Measurements from ENCODE around the gene SPDYC.
"Not testable (repeated sequence)": the region's sequence is repeated elsewhere in the genome, so short reads cannot be mapped to it uniquely, and the experiment has no call there.

Gene SPDYC

DNA sequence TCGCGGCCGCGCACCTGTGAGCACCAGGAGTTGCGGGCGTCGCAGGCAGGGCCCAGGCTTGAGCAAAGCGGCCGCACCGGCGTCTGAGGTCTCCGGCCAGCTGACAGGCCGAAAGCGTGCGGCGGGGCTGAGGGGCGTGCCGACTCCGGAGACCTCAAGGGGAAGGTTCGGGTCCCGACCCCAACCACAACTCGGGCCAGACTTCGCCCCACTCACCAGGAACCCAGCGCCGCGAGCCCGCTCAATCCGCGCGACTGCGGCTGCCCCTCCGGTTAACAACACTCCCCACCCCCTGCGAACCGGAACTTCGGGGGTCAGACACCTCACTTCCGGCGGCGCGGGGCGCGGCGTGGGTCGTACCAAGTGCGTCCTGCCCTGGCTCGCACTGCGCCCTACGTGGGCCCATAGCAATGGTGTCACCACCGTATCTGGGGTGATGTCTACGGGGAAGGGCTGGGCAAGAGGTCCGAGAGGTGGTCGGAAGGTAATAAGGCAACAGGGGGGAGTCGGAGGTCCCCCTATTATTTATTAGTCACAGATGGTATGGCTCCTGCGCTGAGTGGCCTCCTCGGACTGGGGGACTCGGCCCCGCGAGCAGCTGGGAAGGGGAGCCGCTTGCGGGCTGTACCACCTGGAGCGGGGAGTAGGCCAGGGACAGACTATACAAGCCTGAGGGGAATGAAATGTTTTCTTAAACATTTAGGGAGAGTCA lies 35.6 kb upstream of the SPDYC start, which contains the start of gene SYVN1:
Gene SYVN1, minus strand, starts transcription at position 280 of the 712 bp plus-strand sequence. CDS start 918 bp downstream, outside the sequence.
- in situ Hi-C loops (cut with MboI; ENCODE audit: low sequenced_read_pairs), result no loop called here

DNA sequence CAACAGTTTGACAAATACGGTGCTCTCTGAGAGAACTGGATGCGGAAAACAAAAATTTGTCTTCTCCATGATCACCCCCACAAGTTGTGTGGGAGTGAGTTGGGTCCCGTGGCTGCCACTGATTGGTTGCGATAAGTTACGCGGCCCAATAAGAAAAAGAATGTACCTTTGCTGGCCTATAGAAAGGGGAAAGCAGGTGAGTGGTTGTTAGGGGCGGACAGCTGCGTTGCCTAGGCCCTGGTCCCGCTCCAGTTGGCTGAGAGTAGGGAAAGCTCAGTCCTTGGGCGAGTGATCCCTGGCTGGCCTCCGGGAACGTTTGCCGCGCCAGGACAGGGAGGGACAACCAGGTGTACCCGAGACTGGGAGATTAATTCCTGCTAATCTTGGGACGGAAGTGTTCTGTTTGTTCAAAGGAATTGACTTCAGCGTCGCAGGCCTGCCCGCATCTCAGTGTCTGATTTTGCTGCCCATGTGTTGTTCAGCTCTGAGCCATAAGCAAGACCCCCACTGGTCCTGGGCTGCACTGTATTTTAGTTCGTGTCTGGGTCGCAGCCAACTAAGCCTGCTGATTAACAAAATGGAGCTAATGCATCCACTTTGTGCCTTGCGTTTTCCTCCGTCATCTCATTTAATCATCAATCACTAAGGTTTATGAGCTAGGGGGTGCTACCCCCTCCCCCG lies 34.9 kb upstream of the SPDYC start:
- in situ Hi-C loops (cut with MboI; ENCODE audit: low sequenced_read_pairs), result no loop called here

DNA sequence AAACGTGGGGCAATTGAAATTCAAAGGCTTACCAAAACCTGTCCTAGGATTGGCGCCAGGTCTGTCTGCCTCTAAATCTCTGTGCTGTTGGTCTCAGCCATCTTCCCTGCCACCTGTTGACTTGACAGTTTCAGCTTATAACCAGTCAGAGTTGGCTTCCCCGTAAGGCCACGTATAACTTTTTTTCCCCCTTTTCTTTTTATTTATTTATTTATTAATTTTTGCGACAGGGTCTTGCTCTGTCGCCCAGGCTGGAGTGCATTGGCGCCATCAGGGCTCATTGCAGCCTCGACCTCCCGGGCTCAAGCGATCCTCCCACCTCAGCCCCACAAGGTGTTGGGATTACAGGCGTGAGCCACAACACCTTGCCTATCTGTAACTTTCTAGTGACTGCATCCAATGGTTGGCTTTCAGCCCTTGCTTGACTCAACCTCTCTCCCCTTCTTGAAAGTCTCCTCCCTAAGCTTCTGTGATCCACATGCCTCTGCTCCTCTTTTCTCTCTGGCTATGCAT lies 34.3 kb upstream of the SPDYC start:
- in situ Hi-C loops (cut with MboI; ENCODE audit: low sequenced_read_pairs), result no loop called here

DNA sequence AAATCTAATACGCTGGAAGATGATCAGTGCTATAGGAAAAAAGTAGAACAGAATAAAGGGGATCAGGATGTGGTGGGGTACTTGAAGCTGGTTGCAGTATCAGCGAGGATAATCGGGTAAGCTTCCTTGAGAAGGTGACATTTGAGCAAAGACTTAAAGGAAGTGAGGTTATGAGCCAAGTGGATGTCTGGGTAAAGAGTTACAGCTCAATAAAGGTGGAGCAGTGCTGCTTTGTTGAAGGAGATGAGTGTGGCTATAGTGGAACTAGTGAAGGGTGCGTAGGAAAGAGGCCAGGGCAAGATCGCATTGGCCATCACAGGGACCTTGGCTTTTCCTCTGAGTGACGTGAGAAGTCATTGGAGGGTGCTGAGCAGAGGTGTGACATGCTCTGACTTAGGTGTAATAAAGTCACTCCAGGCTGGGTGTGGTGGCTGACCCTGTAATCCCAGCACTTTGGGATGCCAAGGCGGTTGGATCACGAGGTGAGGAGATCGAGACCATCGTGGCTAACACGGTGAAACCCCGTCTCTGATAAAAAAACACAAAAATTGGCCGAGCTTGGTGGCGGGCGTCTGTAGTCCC lies 33.4 kb upstream of the SPDYC start:
- in situ Hi-C loops (cut with MboI; ENCODE audit: low sequenced_read_pairs), result no loop called here

DNA sequence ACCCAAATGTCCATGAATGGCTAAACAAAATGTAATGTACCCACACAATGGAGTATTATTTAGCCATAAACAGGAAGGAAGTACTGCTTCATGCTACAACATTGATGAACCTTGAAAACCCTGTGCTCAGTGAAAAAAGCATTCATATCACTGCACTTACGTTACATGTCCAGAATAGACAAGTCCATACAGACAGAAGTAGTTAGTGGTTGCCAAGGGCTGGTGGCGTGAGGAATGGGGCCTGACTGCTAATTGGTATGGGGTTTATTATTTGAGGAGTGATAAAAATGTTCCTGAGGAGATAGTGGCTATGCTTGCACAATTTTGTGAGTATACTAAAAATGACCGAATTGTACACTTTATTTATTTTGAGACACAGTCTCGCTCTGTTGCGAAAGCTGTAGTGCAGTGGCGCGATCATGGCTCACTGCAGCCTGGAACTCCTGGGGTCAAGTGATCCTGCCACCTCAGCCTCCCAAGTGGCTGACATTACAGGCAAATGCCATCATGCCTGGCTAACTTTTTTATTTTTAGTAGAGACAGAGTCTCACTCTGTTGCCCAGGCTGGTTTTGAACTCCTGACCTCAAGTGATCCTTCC lies 28.0 kb upstream of the SPDYC start:
- in situ Hi-C loops (cut with MboI; ENCODE audit: low sequenced_read_pairs), result no loop called here

DNA sequence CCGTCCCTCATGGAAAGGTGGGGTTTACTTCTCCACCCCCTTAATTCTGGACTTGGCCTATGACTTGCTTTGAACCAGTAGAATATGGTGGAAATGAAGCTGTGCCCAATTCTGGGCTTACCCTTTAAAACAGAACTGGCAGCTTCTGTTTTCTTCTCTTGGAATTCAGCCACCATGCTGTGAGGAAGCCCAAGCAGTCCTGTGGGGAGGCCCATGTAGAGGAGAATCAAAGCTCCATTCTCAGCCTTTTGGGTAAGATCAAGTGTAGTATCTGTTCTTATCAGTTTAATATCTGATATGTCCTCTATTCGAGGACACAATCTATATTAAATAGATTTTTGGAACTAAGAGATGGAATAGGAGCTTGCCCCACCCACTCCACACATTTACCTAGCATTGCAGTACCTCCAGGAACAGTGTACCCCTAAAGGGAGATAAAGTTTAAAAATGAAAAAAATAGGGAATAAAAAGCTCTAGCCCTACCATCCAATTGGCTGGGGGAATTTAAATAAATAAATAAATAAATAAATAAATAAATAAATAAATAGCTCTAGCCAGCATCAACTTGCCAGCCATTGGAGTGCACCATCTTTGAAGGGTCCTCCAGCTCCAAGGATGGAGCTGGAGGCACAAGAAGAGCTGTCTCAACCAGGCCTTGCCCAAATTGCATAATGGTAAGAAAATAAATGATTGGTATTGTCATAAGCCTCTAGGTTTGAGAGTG lies 22.5 kb upstream of the SPDYC start:
- in situ Hi-C loops (cut with MboI; ENCODE audit: low sequenced_read_pairs), result no loop called here

DNA sequence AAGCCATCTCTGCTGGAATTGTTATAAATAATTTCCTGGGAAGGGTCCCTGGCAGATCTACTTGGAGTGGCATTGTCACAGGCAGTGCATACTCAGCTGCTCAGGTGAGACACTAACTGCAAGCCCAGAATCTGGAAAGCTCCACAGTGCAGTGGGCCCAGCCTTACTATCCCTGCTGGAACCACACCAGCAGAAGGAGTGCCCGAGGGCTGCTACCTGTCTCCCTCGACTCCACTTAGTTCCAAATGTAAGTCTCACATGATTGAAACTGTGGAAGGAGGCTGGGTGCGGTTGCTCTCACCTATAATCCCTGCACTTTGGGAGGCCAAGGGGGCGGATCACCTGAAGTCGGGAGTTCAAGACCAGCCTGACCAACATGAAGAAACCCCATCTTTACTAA lies 21.4 kb upstream of the SPDYC start:
- in situ Hi-C loops (cut with MboI; ENCODE audit: low sequenced_read_pairs), result no loop called here

DNA sequence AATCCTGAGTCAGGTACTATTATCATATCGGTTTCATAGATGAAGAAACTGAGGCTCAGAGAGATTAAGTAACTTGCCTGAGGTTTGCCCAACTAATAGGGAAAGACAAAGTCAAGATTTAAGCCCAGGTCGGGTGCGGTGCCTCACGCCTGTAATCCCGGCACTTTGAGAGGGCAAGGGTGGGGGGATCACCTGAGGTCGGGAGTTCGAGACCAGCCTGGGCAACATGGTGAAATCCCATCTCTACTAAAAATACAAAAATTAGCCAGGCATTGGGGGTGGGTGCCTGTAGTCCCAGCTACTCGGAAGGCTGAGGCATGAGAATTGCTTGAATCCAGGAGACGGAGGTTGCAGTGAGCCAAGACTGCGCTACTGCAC lies 19.9 kb upstream of the SPDYC start:
- in situ Hi-C loops (cut with MboI; ENCODE audit: low sequenced_read_pairs), result not testable (repeated sequence)

DNA sequence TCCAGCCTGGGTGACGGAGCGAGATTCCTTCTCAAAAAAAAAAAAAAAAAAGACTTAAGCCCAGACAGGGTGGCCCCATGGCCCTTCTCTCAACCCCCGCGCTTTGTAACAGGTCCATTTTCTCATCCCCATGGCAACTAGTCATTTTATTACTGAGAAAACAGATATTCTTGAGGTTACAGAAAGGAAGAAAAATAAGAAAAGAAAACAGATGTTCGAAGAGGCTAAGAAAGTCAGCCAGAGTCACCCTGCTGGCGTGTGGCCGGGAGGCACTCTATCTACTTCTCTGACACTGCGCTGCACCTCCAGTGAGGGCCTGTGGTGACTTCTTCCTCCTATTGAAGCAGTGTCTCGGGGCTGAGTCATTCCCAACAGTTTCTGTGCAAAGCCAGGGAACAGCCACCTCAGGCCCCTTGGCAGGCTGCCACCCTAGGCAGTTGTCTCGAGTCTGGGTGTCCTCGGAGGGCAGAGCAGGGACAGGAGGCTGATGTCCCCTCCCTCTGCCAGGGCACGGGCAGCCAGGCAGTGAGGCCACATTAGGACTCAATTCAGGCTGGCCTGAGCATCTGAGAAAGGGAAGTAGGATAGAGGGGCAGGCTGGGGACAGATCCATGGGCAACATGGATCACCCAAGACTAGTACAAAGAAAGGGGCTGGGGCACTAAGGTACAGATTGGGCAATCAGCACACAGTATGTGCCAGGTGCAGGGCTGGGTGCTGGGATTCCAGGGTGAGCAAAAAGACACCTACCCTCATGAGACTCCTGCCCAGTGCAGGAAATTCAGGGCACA lies 19.3 kb upstream of the SPDYC start:
- in situ Hi-C loops (cut with MboI; ENCODE audit: low sequenced_read_pairs), result no loop called here

DNA sequence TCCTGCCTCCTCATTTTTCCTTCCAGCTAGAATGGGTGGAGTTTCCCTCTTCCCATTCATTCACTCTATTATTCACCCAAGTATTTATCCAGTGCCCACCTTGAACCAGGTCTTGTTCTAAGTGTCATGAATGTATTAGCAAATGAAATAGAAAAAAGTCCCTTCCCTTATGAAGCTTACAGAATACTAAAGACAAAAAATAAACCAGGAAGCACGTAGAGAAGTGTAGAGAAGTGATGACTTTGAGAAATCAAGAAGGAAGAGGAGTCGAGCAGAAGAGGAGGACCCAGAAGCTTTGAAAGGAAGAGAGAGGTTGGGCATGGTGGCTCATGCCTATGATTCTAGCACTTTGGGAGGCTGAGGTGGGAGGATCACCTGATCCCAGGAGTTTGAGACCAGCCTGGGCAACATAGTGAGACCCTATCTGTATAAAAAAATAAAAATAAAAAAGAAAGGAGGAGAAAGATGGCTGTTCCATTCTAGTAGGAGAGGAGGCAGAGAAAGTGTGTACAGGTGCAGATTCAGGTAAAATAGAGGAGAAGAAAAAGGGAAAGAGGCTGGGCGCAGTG lies 18.6 kb upstream of the SPDYC start:
- in situ Hi-C loops (cut with MboI; ENCODE audit: low sequenced_read_pairs), result no loop called here

DNA sequence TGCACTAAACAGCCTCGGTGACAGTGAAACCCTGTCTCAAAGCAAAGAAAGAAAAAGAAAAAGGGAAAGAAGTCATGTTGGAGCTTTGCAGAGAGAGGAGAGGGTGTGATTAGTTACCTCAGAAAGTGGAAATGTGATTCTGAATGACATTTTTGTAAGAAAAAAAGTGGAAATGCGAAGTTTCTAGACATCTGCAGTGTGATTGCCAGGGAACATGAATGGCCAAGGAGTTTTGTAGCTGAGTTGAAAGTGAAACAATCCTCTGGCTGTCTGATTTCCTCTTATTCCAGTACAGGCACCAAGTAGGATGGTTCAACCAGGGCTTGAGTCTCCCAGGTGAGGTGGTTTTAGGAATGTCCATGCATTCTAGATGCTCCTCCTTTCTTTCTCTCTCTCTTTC lies 17.9 kb upstream of the SPDYC start:
- in situ Hi-C loops (cut with MboI; ENCODE audit: low sequenced_read_pairs), result no loop called here

DNA sequence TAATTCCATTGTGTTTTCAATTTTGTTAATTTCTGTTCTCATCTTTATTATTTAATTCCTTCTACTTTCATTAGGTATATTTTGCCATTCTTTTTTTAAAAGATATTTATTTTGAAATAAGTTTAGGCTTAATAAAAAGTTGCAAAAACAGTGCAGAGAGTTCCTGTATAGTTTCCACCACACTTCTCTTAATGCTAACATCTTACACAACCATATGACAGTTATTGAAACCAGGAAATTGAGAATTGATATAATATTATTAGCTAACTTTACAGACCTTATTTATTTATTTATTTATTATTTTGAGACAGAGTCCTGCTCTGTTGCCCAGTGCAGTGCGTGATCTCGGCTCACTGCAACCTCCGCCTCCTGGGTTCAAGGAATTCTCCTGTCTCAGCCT lies 13.8 kb upstream of the SPDYC start:
- in situ Hi-C loops (cut with MboI; ENCODE audit: low sequenced_read_pairs), result no loop called here

DNA sequence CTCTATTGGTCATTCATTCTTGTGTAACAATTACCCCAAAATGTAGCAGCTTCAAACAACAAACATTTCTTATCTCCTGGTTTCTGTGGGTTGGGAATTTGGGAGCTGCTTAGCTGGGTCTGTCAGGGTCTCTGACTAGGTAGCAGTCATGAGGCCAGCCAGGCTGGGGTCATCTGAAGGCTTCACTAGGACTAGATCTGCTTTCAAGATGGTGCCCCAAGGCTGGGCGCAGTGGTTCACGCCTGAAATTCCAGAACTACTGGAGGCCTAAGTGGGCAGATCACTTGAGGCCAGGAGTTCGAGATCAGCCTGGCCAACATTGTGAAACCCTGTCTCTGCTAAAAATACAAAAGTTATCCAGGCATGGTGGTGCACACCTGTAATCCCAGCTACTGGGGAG lies 13.1 kb upstream of the SPDYC start:
- in situ Hi-C loops (cut with MboI; ENCODE audit: low sequenced_read_pairs), result no loop called here

DNA sequence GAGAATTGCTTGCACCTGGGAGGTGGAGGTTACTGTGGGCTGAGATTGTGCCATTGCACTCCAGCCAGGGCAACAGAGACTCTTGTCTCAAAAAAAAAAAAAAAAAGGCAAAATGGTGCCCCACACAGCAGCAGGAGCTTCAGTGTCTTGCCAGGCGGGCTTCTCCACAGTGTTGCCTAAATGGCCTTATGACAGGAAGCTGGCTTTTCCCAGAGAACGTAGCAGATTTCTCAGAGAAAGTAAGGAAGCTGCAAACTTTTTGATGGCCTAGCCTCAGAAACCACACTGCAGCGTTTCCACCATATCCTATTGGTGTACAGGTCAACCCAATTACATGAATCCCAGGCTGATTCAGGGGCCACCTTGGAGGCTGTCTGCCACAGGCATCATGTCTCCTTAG lies 12.7 kb upstream of the SPDYC start:
- in situ Hi-C loops (cut with MboI; ENCODE audit: low sequenced_read_pairs), result no loop called here

DNA sequence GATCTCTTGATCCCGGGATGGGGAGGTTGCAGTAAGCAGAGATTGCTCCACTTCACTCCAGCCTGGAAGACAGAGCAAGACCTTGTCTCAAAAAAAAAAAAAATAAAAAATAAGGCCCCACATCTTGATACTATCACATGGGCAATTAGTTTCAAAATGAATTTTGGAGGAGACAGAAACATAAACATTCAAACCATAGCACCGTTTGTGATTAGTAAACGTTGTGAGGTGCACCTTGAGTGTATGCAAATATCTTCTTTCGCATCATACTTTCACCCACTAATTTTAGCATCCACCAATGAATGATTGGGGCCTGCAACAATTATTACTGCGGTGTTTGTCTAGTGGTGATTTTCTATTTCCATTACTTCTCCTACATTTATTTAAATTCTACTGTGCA lies 11.0 kb upstream of the SPDYC start:
- in situ Hi-C loops (cut with MboI; ENCODE audit: low sequenced_read_pairs), result no loop called here

DNA sequence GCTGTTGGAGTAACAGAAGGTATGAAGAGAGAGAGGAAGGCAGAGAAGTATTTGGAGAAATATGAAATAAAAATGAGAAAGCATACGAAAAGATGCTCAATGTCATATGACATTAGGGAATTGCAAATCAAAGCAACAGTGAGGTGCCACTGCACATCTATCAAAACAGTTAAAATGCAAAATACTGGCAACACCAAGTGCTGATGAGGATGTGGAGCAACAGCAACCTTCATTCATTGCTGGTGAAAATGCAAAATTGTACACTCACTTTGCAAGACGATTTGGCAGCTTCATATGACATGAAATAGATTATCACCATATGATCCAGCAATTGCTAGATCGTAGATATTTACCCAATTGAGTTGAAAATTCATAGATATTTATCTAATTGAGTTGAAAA lies 9.4 kb upstream of the SPDYC start:
- in situ Hi-C loops (cut with MboI; ENCODE audit: low sequenced_read_pairs), result no loop called here

DNA sequence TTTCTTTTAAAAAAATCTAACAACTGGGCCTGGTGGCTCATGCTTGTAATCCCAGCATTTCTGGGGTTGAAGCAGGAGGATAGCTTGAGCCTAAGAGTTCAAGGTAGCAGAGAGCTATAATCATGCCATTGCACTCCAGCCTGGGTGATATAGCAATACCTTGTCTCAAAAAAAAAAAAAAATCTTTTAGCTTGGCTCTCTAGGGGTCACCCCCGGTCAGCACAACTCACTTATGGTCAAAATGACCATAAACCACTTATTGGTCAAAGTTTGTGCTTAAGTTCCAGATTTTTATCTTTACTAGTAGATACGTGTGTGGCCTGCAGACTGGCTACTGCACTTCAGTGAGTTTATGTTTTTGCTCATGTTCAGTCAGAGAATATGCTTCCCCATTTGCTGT lies 6.3 kb upstream of the SPDYC start:
- in situ Hi-C loops (cut with MboI; ENCODE audit: low sequenced_read_pairs), result no loop called here

DNA sequence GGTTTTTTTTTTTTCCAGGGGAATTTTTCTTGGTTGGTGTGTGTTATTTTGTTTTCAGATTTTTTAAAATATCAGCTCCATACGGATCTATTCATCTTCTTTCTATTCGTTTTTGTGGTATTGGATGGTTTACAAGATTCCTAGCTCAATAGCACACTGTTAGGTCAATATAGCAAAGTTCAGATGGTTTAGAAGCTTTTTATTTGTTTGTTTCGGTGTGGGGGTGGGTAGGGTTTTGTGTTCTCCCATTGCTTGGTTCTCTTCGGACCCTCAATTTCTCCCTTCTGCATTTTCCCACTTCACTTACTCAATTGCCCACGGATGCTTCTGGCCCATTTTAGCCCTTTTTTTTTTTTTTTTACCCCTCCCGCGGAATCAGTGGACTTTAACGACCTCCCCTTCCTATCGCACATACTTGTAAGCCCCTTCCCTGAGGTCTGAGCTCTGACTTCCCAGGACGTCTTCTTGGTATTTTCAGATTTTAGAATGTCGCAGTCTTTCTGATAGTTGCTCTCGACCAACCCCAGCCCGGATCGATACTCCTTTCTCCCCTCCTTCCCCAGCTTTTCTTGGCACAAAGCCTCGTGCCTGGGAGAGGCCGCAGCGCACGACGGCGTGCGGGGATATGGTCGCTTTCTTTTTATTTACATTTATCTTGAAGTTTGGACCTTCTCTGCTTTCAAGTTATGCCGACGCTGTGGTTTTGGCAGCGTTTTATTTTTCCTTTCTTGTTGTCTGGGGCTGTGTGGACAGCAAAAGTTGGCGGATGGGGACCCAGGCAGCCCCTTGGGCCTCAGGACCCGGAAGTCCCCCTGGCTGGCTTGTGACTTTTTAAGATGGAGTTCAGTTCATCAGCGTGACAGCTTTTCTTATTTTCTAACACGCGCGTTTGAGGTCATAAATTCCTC lies 4.4 kb upstream of the SPDYC start:
- in situ Hi-C loops (cut with MboI; ENCODE audit: low sequenced_read_pairs), result no loop called here

DNA sequence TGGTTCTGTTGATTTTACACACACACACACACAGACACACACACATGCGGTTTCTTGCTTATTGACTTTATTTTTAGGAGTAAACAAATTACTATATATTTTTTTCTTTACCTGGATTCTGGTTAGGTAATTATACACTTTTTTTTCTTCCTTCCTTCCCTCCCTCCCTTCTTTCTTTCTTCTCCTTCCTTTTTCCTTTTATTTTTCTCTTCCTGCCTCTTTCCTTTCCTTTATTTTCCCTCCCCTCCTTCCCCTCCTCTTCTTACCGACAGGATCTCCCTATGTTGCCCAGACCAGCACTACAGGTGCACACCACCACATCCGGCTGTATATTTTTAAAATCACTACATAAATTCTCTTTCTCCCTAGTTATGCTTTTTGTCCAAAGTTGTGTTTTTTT lies 3.1 kb upstream of the SPDYC start:
- in situ Hi-C loops (cut with MboI; ENCODE audit: low sequenced_read_pairs), result no loop called here
